ENCODE measurements around the gene NAA38.

DNA sequence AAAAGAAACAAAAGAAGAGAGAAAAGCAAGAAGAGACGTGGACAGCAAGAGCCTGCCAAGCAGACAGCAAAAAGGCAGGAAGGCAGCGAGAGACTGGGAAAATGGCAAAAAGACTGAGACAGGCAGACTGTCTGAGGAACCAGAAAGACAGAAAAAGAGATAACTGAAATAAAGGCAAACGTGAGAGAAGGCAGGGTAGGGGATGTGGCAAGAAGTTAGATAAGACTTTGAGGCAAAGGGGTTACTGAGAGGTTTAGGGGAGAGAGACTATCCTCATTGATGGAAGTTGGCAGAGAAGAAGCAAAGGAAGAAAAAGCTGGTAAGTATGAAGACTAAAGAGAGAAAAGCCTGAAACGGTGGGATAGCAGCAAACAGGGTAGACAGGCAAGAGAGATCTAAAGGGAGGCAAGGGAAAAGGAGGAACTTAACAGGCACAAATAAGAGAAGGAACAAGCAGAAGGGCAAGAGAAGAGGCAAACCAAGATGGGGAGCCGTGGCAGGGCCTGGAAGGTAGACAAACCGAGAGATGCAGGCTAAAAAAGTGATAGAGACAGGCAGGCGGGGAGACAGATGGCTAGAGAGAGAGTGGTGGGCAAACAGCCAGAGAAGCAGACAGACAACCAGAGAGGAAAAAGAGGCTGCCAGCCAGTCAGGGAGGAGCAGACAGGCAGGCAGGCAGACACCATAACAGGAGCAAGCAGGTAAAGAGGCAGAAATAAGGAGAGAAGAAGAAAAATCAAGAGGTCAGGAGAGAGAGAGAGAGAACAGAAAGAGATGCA is 24.1 kb upstream of the NAA38 start:
- TF ChIP-seq, protein P1, sequence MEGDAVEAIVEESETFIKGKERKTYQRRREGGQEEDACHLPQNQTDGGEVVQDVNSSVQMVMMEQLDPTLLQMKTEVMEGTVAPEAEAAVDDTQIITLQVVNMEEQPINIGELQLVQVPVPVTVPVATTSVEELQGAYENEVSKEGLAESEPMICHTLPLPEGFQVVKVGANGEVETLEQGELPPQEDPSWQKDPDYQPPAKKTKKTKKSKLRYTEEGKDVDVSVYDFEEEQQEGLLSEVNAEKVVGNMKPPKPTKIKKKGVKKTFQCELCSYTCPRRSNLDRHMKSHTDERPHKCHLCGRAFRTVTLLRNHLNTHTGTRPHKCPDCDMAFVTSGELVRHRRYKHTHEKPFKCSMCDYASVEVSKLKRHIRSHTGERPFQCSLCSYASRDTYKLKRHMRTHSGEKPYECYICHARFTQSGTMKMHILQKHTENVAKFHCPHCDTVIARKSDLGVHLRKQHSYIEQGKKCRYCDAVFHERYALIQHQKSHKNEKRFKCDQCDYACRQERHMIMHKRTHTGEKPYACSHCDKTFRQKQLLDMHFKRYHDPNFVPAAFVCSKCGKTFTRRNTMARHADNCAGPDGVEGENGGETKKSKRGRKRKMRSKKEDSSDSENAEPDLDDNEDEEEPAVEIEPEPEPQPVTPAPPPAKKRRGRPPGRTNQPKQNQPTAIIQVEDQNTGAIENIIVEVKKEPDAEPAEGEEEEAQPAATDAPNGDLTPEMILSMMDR (IDR thresholded peaks at IDR 0.05; ENCODE audit: low read depth, low read length) = no peak
- TF ChIP-seq EZH2phosphoT487 (IDR thresholded peaks at IDR 0.05; ENCODE audit: low read depth) = no peak
